NCI-H1694 (cell line): Measurements from ENCODE around the gene RBM39.
"Not testable (repeated sequence)": the region's sequence is repeated elsewhere in the genome, so short reads cannot be mapped to it uniquely, and the experiment has no call there.

Experiments used
- DNase-seq: peaks from one replicate; lab custom pipeline; 2025; lab: John Stamatoyannopoulos, UW

RBM39 gene

GRCh38 chr20:35750611-35751010, 8.6 kb upstream of the RBM39 start:
- DNase-seq: no peak

GRCh38 chr20:35744492-35744841, 2.4 kb upstream of the RBM39 start:
- DNase-seq: not testable (repeated sequence)

- no peak for DNase-seq
Measured at GRCh38 chr20:35743693-35744491, 1.8 kb upstream of the RBM39 start.

GRCh38 chr20:35742741-35743523, 872 bp upstream of the RBM39 start:
- DNase-seq: no peak

GRCh38 chr20:35739294-35740163, 2.5 kb downstream of the RBM39 start:
- DNase-seq: no peak

- no peak for DNase-seq
Measured at GRCh38 chr20:35738410-35739179, 3.5 kb downstream of the RBM39 start.

- DNase-seq: no peak
Measured at GRCh38 chr20:35737865-35738333, 4.2 kb downstream of the RBM39 start.

- DNase-seq: no peak
Measured at GRCh38 chr20:35735826-35736470, 6.1 kb downstream of the RBM39 start.

GRCh38 chr20:35734777-35735649, 7.0 kb downstream of the RBM39 start:
- no peak for DNase-seq

GRCh38 chr20:35734374-35734773, 7.7 kb downstream of the RBM39 start:
- no peak for DNase-seq

- no peak for DNase-seq
Measured at GRCh38 chr20:35732644-35732982, 9.4 kb downstream of the RBM39 start.

- DNase-seq: no peak
Measured at GRCh38 chr20:35731862-35732643, 10.0 kb downstream of the RBM39 start.

- DNase-seq: no peak
Measured at GRCh38 chr20:35731469-35731788, 10.6 kb downstream of the RBM39 start.

- no peak for DNase-seq
Measured at GRCh38 chr20:35730583-35731468, 11.2 kb downstream of the RBM39 start.

- no peak for DNase-seq
Measured at GRCh38 chr20:35729836-35730582, 12.1 kb downstream of the RBM39 start.

- DNase-seq: no peak
Measured at GRCh38 chr20:35729283-35729807, 12.7 kb downstream of the RBM39 start.
